Measurements from ENCODE around the gene SUN3.

Gene SUN3

DNA sequence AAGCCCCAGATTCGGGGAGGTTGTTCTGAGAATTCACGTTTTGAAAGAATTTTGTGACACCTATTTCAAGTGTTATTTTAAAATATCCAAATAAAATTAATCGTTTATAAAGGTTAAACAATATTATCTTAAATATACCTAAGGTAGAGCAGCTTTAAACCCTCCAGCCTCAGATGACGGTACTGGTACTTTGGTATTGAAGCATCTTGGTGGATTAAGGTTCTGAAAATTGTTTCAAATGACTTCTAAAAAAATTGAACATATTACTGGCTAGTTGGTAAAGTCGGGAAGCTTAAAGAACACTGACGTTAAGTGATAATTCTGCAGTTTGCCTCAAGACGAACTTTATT lies 49.1 kb downstream of the SUN3 start:
- Histone ChIP-seq H3K4me3 (peak overlapping the region; percentile 85), H3K27ac (peak overlapping the region; percentile 76 to 92)
- no peak for DNase-seq (ENCODE audit: low spot score)
- TF ChIP-seq, protein P1, sequence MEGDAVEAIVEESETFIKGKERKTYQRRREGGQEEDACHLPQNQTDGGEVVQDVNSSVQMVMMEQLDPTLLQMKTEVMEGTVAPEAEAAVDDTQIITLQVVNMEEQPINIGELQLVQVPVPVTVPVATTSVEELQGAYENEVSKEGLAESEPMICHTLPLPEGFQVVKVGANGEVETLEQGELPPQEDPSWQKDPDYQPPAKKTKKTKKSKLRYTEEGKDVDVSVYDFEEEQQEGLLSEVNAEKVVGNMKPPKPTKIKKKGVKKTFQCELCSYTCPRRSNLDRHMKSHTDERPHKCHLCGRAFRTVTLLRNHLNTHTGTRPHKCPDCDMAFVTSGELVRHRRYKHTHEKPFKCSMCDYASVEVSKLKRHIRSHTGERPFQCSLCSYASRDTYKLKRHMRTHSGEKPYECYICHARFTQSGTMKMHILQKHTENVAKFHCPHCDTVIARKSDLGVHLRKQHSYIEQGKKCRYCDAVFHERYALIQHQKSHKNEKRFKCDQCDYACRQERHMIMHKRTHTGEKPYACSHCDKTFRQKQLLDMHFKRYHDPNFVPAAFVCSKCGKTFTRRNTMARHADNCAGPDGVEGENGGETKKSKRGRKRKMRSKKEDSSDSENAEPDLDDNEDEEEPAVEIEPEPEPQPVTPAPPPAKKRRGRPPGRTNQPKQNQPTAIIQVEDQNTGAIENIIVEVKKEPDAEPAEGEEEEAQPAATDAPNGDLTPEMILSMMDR (IDR thresholded peaks at IDR 0.05) = no peak

DNA sequence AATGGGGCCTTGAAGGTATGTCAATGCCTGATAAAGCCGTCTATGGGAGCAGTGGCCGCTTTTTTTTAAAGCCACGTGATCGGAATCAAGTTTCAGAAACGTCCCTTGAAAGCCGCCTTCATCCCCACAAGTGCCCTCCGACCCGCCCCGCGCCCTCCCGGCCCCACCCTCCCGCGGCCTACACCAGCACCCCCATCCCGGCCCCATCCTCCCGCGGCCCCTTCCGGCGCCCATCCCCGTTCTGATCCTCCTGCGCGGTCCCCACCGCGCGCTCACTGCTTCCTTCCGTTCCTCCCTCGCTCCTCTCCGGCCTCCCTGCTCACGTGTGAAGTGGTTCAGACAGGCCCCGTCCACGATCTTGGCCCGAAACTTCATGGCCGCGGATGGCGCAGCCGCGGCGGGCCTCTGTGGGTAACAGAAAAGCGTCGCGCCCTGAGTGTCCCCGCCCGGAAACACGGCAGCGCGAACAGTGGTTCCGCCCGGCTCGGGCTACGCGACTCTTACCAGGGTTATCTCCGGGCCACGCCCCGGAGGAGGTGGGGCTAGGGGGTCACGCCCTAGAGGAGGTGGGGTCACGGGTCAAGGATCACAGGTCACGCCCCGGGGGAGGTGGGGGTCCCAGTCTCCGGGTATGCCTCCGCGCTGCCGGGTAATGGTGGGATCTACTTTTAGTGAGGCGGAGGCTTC lies 49.6 kb downstream of the SUN3 start, which contains the start of gene HUS1:
Gene HUS1, minus strand, starts transcription at position 471 of the 687 bp plus-strand sequence. Its CDS starts 96 bp downstream, at position 375.
- Histone ChIP-seq H3K4me3 (peak within 1 kb of the TSS; percentile 85), H3K27ac (peak within 1 kb of the TSS; percentile 76 to 92)
- peak; percentile 97 for DNase-seq (ENCODE audit: low spot score)
- TF ChIP-seq, protein P1 (IDR thresholded peaks at IDR 0.05) = no peak

DNA sequence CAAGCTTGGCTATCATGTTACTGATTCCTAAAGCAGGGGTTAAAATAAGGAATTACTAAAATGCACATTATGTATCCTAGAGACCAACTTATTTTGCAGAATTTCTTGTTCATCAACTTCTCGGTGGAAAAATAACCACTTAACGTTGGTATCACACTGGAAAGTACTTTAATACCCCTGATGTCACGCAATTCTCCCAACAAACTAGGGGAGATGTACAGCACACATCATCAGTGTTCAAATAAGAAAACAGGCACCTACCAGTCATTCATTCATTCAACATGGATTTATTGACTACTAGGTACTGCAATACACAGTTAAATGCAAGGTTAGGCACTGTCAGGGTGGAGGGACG lies 50.1 kb downstream of the SUN3 start:
- no peak for DNase-seq (ENCODE audit: low spot score)
- Histone ChIP-seq H3K4me3 (peak overlapping the region; percentile 85), H3K27ac (peak overlapping the region; percentile 76 to 92)
- TF ChIP-seq, protein P1 (IDR thresholded peaks at IDR 0.05) = no peak

DNA sequence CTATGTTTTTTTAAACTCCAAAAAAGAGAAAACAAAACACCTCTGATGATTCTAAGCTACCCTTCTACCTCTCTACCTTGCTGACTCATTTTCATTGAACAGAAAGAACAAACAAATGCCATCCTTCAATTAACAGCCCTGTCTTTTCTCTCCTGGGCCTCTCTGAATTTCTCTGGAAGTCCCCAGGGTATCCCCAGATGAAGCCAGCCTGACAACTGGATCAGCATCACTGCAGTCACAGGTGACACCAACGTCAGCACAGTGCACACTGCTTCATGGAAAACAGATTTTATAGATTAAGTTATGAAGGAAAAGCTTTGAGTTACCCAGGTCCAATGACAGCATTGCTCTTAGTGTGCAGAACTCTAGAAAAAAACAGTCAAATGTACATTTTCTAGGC lies 55.2 kb downstream of the SUN3 start:
- TF ChIP-seq, protein P1 (IDR thresholded peaks at IDR 0.05) = no peak
- no peak for DNase-seq (ENCODE audit: low spot score)
- no peak overlapping the region for H3K4me3 ChIP-seq
- no peak overlapping the region for H3K27ac ChIP-seq

DNA sequence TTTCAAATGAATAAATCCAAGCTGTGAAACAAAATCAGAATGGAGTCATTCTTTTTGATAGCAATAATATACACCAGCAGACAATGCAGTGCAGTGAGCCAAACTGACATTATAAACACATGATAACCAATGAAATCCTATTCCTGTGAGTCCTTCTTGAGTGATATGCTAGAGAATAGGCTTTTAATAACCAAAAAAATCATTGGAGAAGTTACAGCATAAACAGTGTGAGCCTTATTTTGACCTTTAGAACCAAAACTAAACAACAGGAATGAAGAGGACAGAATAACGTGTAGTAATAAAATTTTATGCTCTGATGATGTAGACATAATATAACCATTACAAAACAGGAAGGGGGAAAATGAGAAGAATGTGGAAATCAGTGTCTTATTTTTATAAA lies 58.1 kb downstream of the SUN3 start:
- no peak for DNase-seq (ENCODE audit: low spot score)
- H3K27ac ChIP-seq = peak overlapping the region in 1 of 2 donors; percentile 53
- TF ChIP-seq, protein P1 (IDR thresholded peaks at IDR 0.05) = no peak
- no peak overlapping the region for H3K4me3 ChIP-seq

DNA sequence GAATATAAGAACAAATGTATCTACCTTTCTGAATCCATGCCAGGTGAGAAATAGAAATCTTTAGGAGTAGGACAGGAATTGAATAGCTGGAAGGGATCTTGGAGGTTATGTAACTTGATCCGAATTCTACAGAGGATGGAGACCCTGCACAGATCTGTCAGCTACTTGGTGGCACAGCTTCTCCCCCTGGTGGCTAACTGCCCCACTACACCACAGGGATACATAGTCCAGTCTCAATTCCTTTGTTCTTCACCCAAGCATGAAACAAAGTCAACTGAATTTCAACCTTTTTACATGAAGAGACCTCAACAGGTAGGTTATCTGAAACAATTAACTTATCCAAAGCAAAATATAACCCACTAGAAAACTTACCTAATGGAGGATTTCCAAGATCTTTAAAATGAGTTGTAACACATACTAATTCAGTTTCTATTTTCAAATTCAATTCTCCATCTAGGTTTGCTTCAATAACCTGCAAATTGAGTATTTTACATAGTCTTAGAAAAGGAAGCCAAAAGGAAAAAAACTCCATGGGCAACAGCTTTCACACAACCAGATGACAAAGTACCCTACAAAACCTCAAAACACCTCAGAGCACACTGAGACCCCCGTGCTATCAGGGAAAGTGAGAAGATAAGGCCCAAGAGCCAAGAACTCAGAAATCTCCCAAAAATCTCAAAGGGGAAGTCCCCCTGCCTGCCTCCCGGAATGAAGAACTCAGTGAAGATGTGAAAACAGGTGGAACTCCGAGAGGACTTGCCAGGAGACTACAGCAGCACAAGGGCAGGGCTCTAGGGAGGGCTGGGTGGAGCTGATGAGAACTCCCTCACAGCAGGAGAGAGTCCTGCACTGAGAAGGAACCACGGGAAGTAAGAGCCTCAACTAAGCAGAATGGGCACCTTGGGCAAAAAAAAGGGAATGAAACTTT lies 59.8 kb downstream of the SUN3 start:
- Histone ChIP-seq H3K4me3 (no peak overlapping the region), H3K27ac (no peak overlapping the region)
- TF ChIP-seq, protein P1 (IDR thresholded peaks at IDR 0.05) = peak; percentile 66
- no peak for DNase-seq (ENCODE audit: low spot score)

Measured in coronary artery (tissue), 2 donors.